Measurements from ENCODE around the gene DGKG.

The DGKG gene

GRCh38 chr3:186286114-186286513, 75.9 kb downstream of the DGKG start:
- no peak for DNase-seq
- TF ChIP-seq GATA1 (IDR thresholded peaks at IDR 0.05; ENCODE audit: low read depth, low read length) (no peak), POLR2A (IDR thresholded peaks at IDR 0.05; ENCODE audit: low read length) (no peak)

DNA sequence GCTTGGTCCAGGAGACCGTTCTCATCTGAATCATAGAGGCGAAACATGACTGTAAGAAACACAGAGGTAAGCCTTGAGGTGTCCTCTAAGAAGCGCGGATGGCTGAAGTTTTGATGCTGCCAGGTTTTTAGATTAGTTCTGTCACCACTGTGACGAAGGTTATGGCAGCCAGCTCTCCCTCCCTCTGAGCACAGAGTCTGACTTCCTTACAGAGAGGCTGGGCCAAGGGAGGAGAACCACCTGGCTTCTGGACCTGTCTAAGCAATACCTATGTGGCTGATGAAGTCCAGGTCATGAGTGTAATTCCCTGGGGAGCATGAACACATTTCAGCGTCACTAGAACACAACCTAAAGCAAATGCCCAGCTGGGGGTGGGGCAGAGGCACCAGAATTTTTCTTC, 77.4 kb downstream of the DGKG start:
- DNase-seq: no peak
- TF ChIP-seq GATA1 (IDR thresholded peaks at IDR 0.05; ENCODE audit: low read depth, low read length): no peak
- TF ChIP-seq POLR2A (IDR thresholded peaks at IDR 0.05; ENCODE audit: low read length): no peak

GRCh38 chr3:186284349-186284652, 77.7 kb downstream of the DGKG start:
- no peak for DNase-seq
- TF ChIP-seq GATA1 (IDR thresholded peaks at IDR 0.05; ENCODE audit: low read depth, low read length) (no peak), POLR2A (IDR thresholded peaks at IDR 0.05; ENCODE audit: low read length) (no peak)

- DNase-seq: no peak
- TF ChIP-seq GATA1 (IDR thresholded peaks at IDR 0.05; ENCODE audit: low read depth, low read length) (no peak), POLR2A (IDR thresholded peaks at IDR 0.05; ENCODE audit: low read length) (no peak)
These were observed 78.2 kb downstream of the DGKG start for GRCh38 chr3:186283651-186284348.

GRCh38 chr3:186283096-186283495, 78.9 kb downstream of the DGKG start:
- TF ChIP-seq GATA1 (IDR thresholded peaks at IDR 0.05; ENCODE audit: low read depth, low read length): no peak
- TF ChIP-seq POLR2A (IDR thresholded peaks at IDR 0.05; ENCODE audit: low read length): no peak
- DNase-seq: no peak

- no peak for DNase-seq
- no peak for TF ChIP-seq POLR2A (IDR thresholded peaks at IDR 0.05; ENCODE audit: low read length)
- no peak for TF ChIP-seq GATA1 (IDR thresholded peaks at IDR 0.05; ENCODE audit: low read depth, low read length)
These were observed 80.9 kb downstream of the DGKG start for GRCh38 chr3:186281176-186281575.

- TF ChIP-seq POLR2A (IDR thresholded peaks at IDR 0.05; ENCODE audit: low read length) (no peak), GATA1 (IDR thresholded peaks at IDR 0.05; ENCODE audit: low read depth, low read length) (no peak)
These were observed 81.3 kb downstream of the DGKG start for GRCh38 chr3:186280737-186281136.

GRCh38 chr3:186277268-186277909, 84.6 kb downstream of the DGKG start:
- DNase-seq: peak; percentile 7 to 38
- TF ChIP-seq GATA1 (IDR thresholded peaks at IDR 0.05; ENCODE audit: low read depth, low read length) (no peak), POLR2A (IDR thresholded peaks at IDR 0.05; ENCODE audit: low read length) (no peak)

More at GRCh38 chr3:186280737-186281136, 81.3 kb downstream of the DGKG start:
- no peak for DNase-seq

- TF ChIP-seq GATA1 (IDR thresholded peaks at IDR 0.05; ENCODE audit: low read depth, low read length): no peak
- TF ChIP-seq POLR2A (IDR thresholded peaks at IDR 0.05; ENCODE audit: low read length): no peak
- DNase-seq: no peak
These were observed 86.6 kb downstream of the DGKG start for GRCh38 chr3:186275436-186275835.

DNA sequence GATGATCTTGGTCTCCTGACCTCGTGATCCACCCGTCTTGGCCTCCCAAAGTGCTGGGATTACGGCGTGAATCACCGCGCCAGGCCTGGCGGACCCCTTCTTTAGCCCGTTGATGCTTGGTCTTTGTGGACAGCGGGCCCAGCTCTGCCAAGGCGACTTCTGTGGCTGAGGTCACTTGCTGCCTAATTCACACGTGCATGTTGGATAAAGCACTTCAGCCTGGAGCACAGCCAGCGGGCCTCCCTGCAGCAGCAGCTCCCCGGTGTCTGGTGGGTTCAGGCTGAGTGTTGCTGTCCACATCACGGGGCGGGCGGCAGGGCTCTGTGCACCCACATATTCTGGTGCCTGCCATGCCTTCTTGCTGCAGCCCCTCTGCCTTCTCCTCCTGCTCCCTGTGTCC, 88.4 kb downstream of the DGKG start:
- TF ChIP-seq GATA1 (IDR thresholded peaks at IDR 0.05; ENCODE audit: low read depth, low read length) (no peak), POLR2A (IDR thresholded peaks at IDR 0.05; ENCODE audit: low read length) (no peak)
- DNase-seq: no peak

DNA sequence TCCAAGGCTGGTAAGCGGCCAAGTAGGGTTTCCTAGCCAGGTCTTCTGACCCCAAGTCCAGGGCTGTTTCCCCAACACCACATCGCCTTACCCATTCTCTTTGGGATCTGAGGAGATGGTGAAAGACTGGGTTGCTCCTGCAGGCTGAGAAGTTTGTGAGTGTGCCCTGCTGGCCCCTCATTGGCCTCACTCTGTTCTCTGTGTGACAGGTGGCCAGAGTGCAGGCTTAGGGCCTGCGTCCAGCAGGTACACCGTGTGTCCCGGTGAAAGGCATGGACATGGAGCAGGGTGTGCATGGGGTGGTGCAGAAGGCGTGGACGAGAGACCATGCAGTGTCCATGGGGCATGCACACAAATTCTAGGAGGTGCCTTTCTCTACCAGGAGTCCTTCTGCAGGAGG, 91.3 kb downstream of the DGKG start:
- no peak for DNase-seq
- TF ChIP-seq GATA1 (IDR thresholded peaks at IDR 0.05; ENCODE audit: low read depth, low read length) (no peak), POLR2A (IDR thresholded peaks at IDR 0.05; ENCODE audit: low read length) (no peak)

GRCh38 chr3:186268616-186269448, 93.2 kb downstream of the DGKG start:
- DNase-seq: peak; percentile 14 to 20
- no peak for TF ChIP-seq GATA1 (IDR thresholded peaks at IDR 0.05; ENCODE audit: low read depth, low read length)
- TF ChIP-seq POLR2A (IDR thresholded peaks at IDR 0.05; ENCODE audit: low read length): no peak

DNA sequence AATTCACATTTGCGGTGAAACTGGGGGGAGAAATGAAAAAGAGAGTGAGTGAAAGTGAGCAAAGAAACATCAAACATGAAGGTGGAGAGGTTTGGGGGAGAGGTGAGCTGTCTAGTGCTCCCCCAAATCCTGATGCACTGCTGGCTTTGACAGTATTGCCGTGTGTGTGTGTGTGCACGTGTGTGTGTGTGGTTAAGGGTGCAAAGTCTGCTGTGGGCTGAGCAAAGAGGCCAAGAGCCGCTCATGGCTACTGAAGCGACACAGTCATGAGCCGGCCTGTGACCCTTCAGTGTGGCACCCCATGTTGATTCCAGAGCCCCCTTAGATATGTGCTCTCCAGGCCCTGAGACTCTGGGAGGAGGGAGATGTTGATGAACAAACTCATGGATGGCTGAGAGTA, 94.3 kb downstream of the DGKG start:
- no peak for DNase-seq
- no peak for TF ChIP-seq POLR2A (IDR thresholded peaks at IDR 0.05; ENCODE audit: low read length)
- TF ChIP-seq GATA1 (IDR thresholded peaks at IDR 0.05; ENCODE audit: low read depth, low read length): no peak

DNA sequence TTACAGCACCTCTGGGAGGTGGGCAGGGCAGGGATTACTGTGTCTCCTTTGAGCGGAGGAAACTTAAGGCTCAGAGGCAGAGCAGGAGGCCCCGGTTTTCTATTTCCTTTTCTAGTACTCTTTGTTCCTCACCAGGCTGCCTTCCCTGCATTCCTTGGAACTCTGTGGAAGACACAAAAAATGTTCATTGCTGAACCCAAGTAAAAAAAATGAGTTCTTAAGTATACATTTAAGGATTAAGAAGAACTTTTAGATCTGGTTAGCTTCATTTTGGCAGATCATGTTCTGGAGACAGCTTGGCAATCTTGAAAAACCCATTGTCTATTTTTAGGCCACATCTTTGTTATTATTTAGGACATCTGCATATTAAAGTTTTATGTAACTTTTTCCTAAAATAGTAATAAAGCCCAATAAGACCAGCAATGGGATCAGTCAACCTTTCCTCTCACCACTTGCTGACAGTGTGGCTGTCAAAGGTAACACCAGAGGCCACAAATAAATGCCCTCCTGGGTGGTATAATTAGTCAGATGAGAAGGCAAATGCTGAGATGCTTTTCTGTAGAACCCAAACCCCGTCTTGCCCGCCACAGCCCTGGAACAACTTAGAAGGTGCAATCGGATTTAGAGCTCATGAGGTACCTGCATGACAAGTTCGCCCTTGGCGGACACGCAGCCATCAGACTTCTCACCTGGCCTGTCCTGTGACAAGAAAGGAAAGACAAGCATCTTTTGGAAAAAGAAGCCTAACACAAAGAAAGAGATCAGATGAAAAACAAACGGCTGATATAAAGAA, 97.2 kb downstream of the DGKG start:
- no peak for TF ChIP-seq GATA1 (IDR thresholded peaks at IDR 0.05; ENCODE audit: low read depth, low read length)
- no peak for TF ChIP-seq POLR2A (IDR thresholded peaks at IDR 0.05; ENCODE audit: low read length)
- no peak for DNase-seq
